ENCODE measurements around the gene ZCCHC12. TPM values are rescaled to one million over a fixed set of nuclear protein-coding genes. Genes with fewer than 3 reads are reported as not detected.
A peak's percentile ranks its signal among the peaks of the same experiment; 100 is the strongest.

The ZCCHC12 gene
- total and polyA plus RNA-seq, 8 donors, result 0.25 to 2.0 TPM; not detected in 6

GRCh38 chrX:118824173-118824730, 628 bp downstream of the ZCCHC12 start:
- DNase-seq, result peak in 1 of 2 donors; percentile 23
- no peak overlapping the region for H3K27ac ChIP-seq

GRCh38 chrX:118825227-118825626, 1.6 kb downstream of the ZCCHC12 start:
- Histone ChIP-seq H3K27me3 (peaks cover 0 to 58% (median 45%) of the 10 kb centered on the region in 3 donors), H3K4me1 (peaks cover 0 to 15% (median 13%) of the 10 kb centered on the region in 4 donors), H3K27ac (no peak overlapping the region), H3K4me3 (no peak overlapping the region), H3K36me3 (no peaks in the 10 kb centered on the region), H3K9me3 (peaks cover 0 to 10% (median 3%) of the 10 kb centered on the region in 4 donors)
- TF ChIP-seq CTCF (IDR thresholded peaks at IDR 0.05), result no peak
- no peak for TF ChIP-seq EP300 (IDR thresholded peaks at IDR 0.05)
- TF ChIP-seq POLR2A (IDR thresholded peaks at IDR 0.05), result no peak
- no peak for TF ChIP-seq POLR2AphosphoS5 (IDR thresholded peaks at IDR 0.05)
- 22 to 63% (median 35%) methylated on average over 14 to 16 of the region's 16 CpGs for WGBS, 5 donors
- peak in 1 of 2 donors; percentile 18 for DNase-seq
- intact Hi-C loops (cut with DNase I; ENCODE audit: low total_unique reads), result no loop called here

More at GRCh38 chrX:118824173-118824730, 628 bp downstream of the ZCCHC12 start:
- H3K27me3 ChIP-seq, result peaks cover 0 to 58% (median 45%) of the 10 kb centered on the region in 3 donors
- intact Hi-C loops (cut with DNase I; ENCODE audit: low total_unique reads), result no loop called here
- no peak for TF ChIP-seq EP300 (IDR thresholded peaks at IDR 0.05)
- no peak for TF ChIP-seq CTCF (IDR thresholded peaks at IDR 0.05)
- no peak for TF ChIP-seq POLR2AphosphoS5 (IDR thresholded peaks at IDR 0.05)
- TF ChIP-seq POLR2A (IDR thresholded peaks at IDR 0.05), result no peak
- WGBS, 5 donors, result 5 to 50% (median 11%) methylated on average over 17 to 22 of the region's 22 CpGs
- H3K36me3 ChIP-seq, result no peaks in the 10 kb centered on the region
- peaks cover 0 to 15% (median 13%) of the 10 kb centered on the region in 4 donors for H3K4me1 ChIP-seq
- peak overlapping the region; percentile 33 to 48 (median 38) for H3K4me3 ChIP-seq
- H3K9me3 ChIP-seq, result peaks cover 0 to 10% (median 3%) of the 10 kb centered on the region in 4 donors

GRCh38 chrX:118839334-118839958, 15.8 kb downstream of the ZCCHC12 start:
- Histone ChIP-seq H3K36me3 (no peaks in the 10 kb centered on the region), H3K4me1 (peaks cover 0 to 4% (median 2%) of the 10 kb centered on the region in 4 donors), H3K4me3 (peak overlapping the region; percentile 42 to 48 (median 44)), H3K27me3 (peaks cover 0 to 5% (median 0%) of the 10 kb centered on the region in 3 donors), H3K27ac (no peak overlapping the region), H3K9me3 (no peaks in the 10 kb centered on the region)
- peak; percentile 72 to 86 for DNase-seq
- intact Hi-C loops (cut with DNase I; ENCODE audit: low total_unique reads), result no loop called here
- 4 to 36% (median 26%) methylated on average over 10 to 49 of the region's 50 CpGs for WGBS, 5 donors
- TF ChIP-seq CTCF (IDR thresholded peaks at IDR 0.05) (peak in 5 of 7 experiments; percentile 40 to 61 (median 53)), POLR2AphosphoS5 (IDR thresholded peaks at IDR 0.05) (no peak)

GRCh38 chrX:118847676-118848075, 24.1 kb downstream of the ZCCHC12 start:
- no peaks in the 10 kb centered on the region for H3K27me3 ChIP-seq
- H3K4me1 ChIP-seq, result no peaks in the 10 kb centered on the region
- no peaks in the 10 kb centered on the region for H3K36me3 ChIP-seq
- no peak overlapping the region for H3K27ac ChIP-seq
- peak in 1 of 2 donors; percentile 77 for DNase-seq
- WGBS, 5 donors, result 0 to 30% (median 0%) methylated on average over 1 of the region's 1 CpG
- TF ChIP-seq POLR2AphosphoS5 (IDR thresholded peaks at IDR 0.05) (no peak), POLR2A (IDR thresholded peaks at IDR 0.05) (no peak), CTCF (IDR thresholded peaks at IDR 0.05) (peak in 5 of 7 experiments; percentile 27 to 65 (median 46)), EP300 (IDR thresholded peaks at IDR 0.05) (no peak)
- H3K4me3 ChIP-seq, result no peak overlapping the region
- H3K9me3 ChIP-seq, result no peaks in the 10 kb centered on the region
- intact Hi-C loops (cut with DNase I; ENCODE audit: low total_unique reads), result loop anchor here (5.0 to 10.0 kb wide), 2 partner anchors 157 to 220 kb away; no protein-coding TSS in a partner anchor
